Lower leg skin (tissue), 4 donors: ENCODE results near the gene POLR2L. TPM values are rescaled to one million over a fixed set of nuclear protein-coding genes. Genes with fewer than 3 reads are reported as not detected.

Source experiments
- DNase-seq, 2 donors: peaks; one replicate each; pipeline ENCODE4 v3.0.0-alpha.2; 2019; ENCODE audit warnings: low spot score in 2 of 2
- H3K4me3 ChIP-seq: fragments of 200-600 bp; sonication (generic); 2 replicates; pipeline ENCODE4 v1.5.1; 2017; ENCODE audit warnings: mild to moderate bottlenecking, low read depth; ENCODE audit not compliant: poor library complexity, severe bottlenecking
- POLR2A ChIP-seq, 2 donors: fragments of 450-650 bp; IDR thresholded peaks; one replicate each; pipeline ENCODE4 v1.6.1; 2016 to 2017; ENCODE audit warnings: antibody characterized with exemption in 2 of 2, mild to moderate bottlenecking in 1 of 2, moderate library complexity in 1 of 2
- WGBS, 2 donors: methylation state at CpG; one replicate each; pipeline ENCODE4 v1.1.5; 2018; 5-methylcytosine and 5-hydroxymethylcytosine counted together
- intact Hi-C: fragments of 100-400 bp; cut with DNase I; formaldehyde crosslinking; loops from one replicate; pipeline ENCODE4 v1.15.0; 2023; ENCODE audit warnings: low total_unique reads
- total RNA-seq, 4 donors: library from RNA; depleted of rRNA; stranded (reverse); fragments of >200 nt; gene quantifications; one replicate each; pipeline ENCODE4 v1.1.0, GENCODE V29; 2016
- TF ChIP-seq, protein P1 (sequence below), 3 donors: fragments of 450-650 bp; IDR thresholded peaks; one replicate each; pipeline ENCODE4 v1.5.1; 2016; ENCODE audit warnings: antibody characterized with exemption in 3 of 3, mild to moderate bottlenecking in 3 of 3, moderate library complexity in 2 of 3

Gene POLR2L
- 10 to 100 TPM; 39.1 to 61.2 (median 51.4) TPM for total RNA-seq

DNA sequence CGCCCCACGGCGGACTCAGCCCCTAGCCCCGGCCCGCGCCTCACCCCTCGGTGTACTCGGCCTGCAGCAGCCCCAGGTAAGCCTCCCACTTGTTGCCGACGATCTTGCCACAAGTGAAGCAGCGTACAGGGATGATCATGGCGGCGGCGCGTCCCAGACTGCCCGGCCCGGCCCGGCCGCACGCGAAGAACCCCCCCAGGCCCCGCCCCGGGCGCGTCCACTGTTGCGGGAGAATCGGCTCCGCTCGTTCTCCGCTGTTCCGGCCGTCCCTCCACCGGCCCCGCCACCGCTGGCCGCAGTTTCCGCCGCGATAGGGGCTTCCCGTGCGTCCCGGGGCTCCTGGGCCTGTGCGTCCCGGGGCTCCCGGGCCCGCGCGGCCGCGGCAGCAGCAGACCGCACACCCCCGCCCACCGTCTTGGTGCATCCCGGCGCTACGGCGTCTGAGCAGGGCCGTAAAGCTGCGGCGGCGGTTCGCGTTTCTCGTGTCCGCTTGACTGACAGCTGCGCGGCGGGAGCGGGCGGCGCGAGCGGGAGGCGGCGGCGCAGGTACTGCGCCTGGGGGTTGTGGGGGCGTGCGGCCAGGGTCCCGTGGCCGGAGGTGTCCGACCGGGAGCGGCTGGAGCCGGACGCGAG lies at the start of gene POLR2L, which contains the start of gene TSPAN4:
Gene POLR2L (minus strand): TSS at position 160 of the 633 bp plus-strand sequence. CDS start 21 bp downstream, at position 139.
Gene TSPAN4 (plus strand): TSS at position 483 of the 633 bp plus-strand sequence. CDS start 7,453 bp downstream, outside the sequence.
- H3K4me3 ChIP-seq: peak within 1 kb of the TSS; percentile 97
- DNase-seq: peak; percentile 87 to 98
- TF ChIP-seq POLR2A (IDR thresholded peaks at IDR 0.05): peak in 1 of 2 donors; percentile 68
- TF ChIP-seq, protein P1, sequence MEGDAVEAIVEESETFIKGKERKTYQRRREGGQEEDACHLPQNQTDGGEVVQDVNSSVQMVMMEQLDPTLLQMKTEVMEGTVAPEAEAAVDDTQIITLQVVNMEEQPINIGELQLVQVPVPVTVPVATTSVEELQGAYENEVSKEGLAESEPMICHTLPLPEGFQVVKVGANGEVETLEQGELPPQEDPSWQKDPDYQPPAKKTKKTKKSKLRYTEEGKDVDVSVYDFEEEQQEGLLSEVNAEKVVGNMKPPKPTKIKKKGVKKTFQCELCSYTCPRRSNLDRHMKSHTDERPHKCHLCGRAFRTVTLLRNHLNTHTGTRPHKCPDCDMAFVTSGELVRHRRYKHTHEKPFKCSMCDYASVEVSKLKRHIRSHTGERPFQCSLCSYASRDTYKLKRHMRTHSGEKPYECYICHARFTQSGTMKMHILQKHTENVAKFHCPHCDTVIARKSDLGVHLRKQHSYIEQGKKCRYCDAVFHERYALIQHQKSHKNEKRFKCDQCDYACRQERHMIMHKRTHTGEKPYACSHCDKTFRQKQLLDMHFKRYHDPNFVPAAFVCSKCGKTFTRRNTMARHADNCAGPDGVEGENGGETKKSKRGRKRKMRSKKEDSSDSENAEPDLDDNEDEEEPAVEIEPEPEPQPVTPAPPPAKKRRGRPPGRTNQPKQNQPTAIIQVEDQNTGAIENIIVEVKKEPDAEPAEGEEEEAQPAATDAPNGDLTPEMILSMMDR (IDR thresholded peaks at IDR 0.05): no peak
- 1 to 2% methylated on average over 10 to 25 of the region's 87 CpGs for WGBS, 2 donors
- intact Hi-C loops: loop anchor here (5.0 kb wide), 1 partner anchor 210 kb away; no protein-coding TSS in a partner anchor

DNA sequence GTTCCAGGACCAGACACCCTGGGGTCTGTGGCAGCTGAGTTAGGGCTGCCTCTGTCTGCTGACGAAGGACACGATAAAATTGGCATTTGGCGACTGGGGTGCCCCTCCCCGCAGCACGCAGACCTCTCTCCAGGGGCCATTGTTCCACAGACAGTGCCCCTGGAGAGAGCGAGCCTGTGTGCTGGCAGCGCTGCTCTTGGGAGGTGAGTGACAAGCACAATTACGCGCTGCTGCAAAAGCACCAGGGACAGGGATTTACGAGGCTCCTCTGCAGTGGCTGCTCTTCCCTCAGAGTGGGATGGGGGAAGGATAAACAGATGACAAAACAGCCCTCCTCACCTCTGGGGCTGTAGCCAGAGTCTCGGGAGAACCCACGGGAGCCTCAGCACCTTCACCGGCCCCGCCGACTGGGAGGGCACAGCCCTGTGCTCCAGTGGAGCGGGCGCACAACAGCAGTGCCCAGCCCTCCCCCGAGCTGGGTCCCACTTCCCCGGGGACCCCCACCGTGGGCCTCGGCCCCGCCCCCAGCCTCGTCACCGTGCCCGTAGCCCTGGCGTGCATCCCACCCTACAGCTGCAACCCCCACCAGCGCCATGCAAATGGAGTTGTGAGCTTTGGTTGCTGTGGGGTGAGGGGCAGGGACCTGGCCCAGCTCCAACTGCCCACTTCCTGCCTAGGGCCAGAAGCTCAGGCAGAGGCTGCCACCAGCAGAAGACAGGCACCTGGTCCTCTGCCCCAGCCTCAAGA lies 48.6 kb upstream of the POLR2L start:
- H3K4me3 ChIP-seq: no peak overlapping the region
- intact Hi-C loops: no loop called here
- DNase-seq: no peak
- TF ChIP-seq, protein P1 (IDR thresholded peaks at IDR 0.05): no peak
- no peak for TF ChIP-seq POLR2A (IDR thresholded peaks at IDR 0.05)
- 85 to 86% methylated on average over 11 to 27 of the region's 27 CpGs for WGBS, 2 donors

DNA sequence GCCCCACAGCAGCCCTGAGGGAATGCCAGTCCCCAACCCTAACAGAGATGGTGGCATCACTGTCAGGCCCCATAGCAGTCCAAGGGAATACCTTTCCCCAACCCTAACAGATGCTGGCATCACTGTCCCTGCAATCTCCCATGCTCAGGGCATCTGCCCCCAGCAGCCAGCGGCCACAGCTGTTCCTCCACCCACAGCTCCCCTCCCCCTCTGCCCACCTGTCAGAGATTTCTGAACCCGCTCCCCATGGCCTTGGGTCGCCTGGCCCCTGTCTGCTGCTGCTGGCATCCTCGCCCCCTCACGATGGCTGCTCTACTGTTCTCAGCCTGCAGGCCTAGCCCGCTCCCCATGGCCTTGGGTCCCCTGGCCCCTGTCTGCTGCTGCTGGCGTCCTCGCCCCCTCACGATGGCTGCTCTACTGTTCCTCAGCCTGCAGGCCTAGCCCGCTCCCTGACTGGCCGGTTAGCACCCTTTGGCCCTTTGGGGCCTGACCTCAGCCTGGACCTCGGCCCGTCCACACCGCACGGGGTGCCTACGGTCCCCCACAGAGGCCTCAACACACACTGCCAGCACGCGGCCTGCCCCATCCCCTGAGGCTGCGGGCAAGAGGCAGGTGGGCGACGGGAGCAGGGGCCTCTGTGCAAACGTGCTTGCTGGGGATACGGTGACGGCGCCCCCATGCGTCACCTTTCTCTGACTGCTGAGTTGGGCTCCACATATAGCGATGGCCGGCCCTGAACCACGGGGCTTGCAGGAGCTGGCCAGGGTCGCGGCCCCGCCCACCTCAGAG lies 47.6 kb upstream of the POLR2L start:
- TF ChIP-seq, protein P1 (IDR thresholded peaks at IDR 0.05): no peak
- no peak for TF ChIP-seq POLR2A (IDR thresholded peaks at IDR 0.05)
- WGBS, 2 donors: 89 to 94% methylated on average over 32 of the region's 32 CpGs

DNA sequence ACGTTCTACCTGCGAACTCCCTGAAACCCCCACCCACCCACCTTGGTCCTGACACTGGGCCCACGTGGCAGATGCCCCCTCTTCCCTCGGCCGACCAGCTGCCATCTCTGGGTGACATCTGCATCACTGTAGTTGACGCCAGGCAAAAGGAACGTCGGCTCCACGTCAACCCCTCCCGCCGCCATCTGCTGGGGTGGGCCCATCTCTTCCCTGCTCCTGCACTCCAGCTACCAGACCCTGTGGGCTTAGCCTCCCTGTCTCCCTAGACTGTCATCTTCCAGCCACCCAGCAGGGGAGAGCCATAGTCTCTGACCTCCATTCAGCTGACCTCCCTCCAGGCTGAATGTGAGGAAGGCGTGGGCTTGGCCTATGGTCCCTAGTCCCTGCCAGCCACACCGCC lies 46.9 kb upstream of the POLR2L start:
- WGBS, 2 donors: 86 to 89% methylated on average over 13 of the region's 13 CpGs
- intact Hi-C loops: no loop called here
- no peak overlapping the region for H3K4me3 ChIP-seq
- no peak for DNase-seq
- TF ChIP-seq, protein P1 (IDR thresholded peaks at IDR 0.05): no peak
- no peak for TF ChIP-seq POLR2A (IDR thresholded peaks at IDR 0.05)

More for the DNA sequence above, 47.6 kb upstream of the POLR2L start:
- DNase-seq: no peak
- no peak overlapping the region for H3K4me3 ChIP-seq
- intact Hi-C loops: no loop called here

DNA sequence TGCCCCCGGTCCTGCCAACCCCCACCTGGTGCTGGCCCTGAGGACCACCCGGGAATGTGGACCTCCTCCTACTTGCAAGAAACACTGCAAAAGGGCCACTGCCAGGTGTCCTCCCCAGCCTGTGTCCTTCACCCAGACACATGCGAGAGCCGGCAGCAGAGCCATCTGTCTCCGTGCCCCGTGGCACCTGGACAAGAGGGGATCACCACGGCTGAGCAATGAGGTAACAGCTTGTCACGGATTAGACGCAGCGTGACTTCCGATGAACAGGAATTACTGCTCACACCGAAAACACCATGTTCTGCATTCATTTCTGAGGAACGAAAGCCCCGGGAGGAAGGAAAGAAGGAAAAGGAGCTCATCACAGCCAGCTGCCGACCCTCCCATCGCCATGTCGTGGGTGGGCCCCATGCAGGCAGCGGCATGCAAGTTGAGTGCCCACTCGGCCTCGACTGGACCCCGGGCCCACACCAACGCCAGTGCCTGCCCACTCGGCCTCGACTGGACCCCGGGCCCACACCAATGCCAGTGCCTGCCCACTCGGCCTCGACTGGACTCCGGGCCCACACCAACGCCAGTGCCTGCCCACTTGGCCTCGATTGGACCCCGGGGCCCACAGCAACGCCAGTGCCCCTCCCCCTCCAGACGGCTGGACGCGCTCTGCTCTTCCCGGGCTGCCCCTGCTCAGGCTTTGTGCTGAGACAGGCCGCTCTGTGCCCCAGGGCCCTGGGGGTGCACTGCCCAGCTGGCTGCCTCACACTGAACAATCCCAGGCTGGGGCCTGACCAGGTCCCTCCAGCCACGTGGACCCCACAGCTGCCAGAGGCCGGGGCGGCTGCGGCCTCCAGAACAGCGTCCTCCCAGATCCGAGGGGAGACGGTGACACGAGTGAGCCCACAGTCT lies 46.2 kb upstream of the POLR2L start:
- no peak overlapping the region for H3K4me3 ChIP-seq
- WGBS, 2 donors: 86 to 92% methylated on average over 32 to 43 of the region's 45 CpGs
- no peak for DNase-seq
- TF ChIP-seq, protein P1 (IDR thresholded peaks at IDR 0.05): no peak
- TF ChIP-seq POLR2A (IDR thresholded peaks at IDR 0.05): no peak
- intact Hi-C loops: no loop called here
